GM18861 (cell line): ENCODE data around the gene SRD5A3.

ENCODE experiments used
- ATAC-seq: cut with Tn5 transposase; IDR thresholded peaks from one replicate; pipeline ENCODE4 v1.9.1; 2021; ENCODE audit not compliant: unreplicated experiment

SRD5A3 gene

GRCh38 chr4:55406545-55406944 is 60.5 kb downstream of the SRD5A3 start:
- no peak for ATAC-seq

GRCh38 chr4:55407119-55407518 is 61.1 kb downstream of the SRD5A3 start:
- no peak for ATAC-seq

- ATAC-seq: no peak
Measured at GRCh38 chr4:55407764-55408163, 61.7 kb downstream of the SRD5A3 start.

- ATAC-seq: peak; percentile 87
Measured at GRCh38 chr4:55409468-55410171, 63.6 kb downstream of the SRD5A3 start.

DNA sequence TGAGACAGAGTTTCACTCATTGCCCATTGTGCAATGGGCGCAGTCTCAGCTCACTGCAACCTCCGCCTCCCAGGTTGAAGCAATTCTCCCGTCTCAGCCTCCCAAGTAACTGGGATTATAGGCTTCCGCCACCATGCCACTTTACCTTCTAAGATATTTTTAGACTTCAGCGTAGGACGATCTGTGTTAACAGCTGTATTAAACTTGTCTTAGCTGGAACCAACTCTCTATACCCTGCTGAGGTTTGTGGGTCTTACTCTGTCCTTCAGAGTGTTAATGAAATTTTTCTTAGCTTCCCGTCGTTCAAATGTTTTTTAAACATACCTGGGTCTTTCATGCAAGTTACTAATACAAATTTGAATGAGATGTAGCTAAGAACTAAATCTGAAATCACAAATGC is 64.4 kb downstream of the SRD5A3 start:
- no peak for ATAC-seq

DNA sequence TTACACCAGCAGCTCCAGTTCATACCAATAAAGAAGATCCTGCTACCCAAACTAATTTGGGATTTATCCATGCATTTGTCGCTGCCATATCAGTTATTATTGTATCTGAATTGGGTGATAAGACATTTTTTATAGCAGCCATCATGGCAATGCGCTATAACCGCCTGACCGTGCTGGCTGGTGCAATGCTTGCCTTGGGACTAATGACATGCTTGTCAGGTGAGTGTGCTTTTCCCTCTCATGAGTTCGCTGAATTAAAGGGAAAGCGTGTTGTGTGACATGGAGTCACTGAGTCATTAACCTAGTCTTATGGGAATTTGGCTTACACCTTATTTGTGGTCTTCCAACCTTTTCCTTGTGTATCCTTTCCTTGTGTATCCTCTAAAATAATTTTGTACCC is 65.6 kb downstream of the SRD5A3 start:
- no peak for ATAC-seq

GRCh38 chr4:55416176-55416575 is 70.1 kb downstream of the SRD5A3 start:
- ATAC-seq: no peak
